HG03103 (cell line): ENCODE results near the gene ULK3.

Experiments used
- ATAC-seq: cut with Tn5 transposase; IDR thresholded peaks from one replicate; pipeline ENCODE4 v1.9.1; 2021; ENCODE audit warnings: low read depth; ENCODE audit not compliant: unreplicated experiment

Gene ULK3

DNA sequence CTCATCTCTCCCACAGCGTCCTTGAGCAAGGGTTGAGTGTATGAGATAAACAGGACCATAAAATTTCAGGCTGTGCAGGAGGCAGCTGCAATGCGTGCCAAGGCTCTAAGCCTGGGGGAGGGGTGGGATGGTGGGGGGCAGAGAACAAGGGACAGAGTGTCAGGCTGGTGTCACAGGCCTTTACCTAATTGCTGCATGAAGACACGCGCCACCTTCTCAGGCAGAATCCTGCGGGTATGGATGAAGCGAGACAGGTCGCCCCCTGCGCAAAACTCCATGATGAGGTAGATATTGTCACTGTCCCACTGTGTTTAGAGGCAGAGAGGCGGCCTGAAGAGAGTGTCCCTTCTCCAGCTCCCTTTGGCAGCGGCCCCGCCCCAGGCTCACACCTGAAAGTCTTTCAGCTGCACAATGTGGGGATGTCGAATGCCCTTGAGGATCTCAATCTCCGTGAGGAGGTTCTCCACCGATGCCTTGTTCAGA, 1.0 kb downstream of the ULK3 start:
- ATAC-seq, result no peak

- no peak for ATAC-seq
These were observed 1.8 kb downstream of the ULK3 start for GRCh38 chr15:74840851-74841775.

DNA sequence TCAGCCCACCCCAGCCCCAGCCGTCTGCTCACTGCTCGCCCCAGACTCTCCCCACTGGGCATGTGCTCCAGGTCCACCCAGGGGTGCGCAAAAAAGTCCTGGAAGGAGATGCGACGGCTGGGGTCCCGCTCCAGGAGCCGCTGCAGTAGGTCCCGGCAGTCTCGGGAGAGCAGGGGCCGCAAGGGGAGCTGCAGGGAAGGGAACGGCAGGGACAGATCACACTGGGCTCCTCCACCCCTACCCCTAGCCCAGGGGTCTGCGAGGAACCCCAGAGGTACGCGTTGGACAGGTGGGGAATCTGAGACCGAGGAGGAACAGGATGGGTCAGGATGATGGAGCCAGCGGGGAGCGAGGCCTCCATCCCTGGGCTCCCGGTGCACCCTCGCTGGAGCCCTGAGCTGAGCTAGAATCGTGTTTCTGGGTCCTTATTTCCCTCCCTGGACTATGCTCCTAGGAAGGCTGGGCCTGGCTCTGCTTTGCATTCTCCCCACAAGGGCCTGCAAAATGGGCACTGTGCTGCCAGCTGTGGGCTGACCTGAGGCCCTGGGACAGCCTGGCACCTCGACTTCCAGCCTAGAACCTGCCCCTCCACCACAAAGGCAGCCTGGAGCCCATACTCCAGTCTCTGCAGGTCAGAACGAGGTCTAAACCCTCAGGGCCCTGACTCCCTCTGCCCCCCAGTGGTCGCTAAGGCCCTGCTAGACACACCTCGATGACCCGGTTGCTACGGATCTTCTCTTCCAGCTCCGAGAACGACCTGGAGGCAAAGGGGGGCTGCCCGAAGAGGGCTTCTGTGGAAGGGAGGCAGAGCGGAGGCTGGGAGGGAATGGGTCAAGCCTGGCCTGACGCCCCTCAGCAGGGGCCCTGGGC, 3.2 kb downstream of the ULK3 start:
- ATAC-seq, result no peak

- no peak for ATAC-seq
These were observed 4.0 kb downstream of the ULK3 start for GRCh38 chr15:74838746-74839525.

GRCh38 chr15:74838137-74838516, 4.8 kb downstream of the ULK3 start:
- ATAC-seq, result no peak

- no peak for ATAC-seq
These were observed 5.3 kb downstream of the ULK3 start for GRCh38 chr15:74837482-74838136.

DNA sequence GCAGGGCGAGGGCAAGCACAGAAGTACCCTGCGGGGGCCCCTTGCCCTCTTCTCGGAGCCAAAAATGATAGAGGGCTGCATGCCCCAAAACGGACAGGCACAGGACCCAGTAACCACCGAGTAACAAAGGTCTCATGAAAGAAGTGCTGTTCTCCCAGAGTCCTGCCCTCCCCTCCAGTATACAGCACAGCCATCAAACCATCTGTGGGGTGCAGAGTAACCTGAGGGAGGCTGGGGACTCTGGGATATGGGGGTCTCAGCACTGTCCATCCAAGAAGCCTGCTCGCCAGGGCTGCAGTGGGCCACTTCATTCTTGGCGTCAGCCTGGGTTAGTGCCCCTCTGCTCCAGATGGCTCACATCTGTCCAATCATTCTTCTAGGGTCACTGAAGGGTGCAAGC, 6.1 kb downstream of the ULK3 start:
- no peak for ATAC-seq

DNA sequence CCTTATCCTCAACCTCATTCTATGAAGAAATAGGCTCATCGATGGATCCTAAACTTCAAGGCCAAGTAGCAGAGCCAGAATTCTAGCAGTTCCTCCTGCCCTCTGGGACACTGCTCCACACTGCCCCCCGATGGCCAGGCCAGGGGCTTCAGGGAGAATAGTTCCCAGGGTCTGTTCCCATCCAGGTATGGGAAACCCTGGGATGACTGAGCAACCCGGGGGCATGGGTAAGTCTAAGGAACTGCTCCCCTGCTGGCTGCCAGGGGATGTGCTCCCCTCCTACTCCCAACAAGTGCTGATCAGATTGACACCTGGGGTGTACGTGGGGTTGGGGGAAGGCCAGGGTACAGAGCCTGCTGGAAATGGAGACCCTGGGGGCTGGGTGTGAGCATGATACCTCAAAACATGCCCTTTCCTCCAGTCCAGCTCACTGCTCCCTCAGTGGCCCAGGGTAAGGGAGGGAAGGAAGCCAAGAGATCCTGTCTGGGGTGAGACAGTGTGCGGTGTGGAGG, 7.6 kb downstream of the ULK3 start:
- no peak for ATAC-seq

DNA sequence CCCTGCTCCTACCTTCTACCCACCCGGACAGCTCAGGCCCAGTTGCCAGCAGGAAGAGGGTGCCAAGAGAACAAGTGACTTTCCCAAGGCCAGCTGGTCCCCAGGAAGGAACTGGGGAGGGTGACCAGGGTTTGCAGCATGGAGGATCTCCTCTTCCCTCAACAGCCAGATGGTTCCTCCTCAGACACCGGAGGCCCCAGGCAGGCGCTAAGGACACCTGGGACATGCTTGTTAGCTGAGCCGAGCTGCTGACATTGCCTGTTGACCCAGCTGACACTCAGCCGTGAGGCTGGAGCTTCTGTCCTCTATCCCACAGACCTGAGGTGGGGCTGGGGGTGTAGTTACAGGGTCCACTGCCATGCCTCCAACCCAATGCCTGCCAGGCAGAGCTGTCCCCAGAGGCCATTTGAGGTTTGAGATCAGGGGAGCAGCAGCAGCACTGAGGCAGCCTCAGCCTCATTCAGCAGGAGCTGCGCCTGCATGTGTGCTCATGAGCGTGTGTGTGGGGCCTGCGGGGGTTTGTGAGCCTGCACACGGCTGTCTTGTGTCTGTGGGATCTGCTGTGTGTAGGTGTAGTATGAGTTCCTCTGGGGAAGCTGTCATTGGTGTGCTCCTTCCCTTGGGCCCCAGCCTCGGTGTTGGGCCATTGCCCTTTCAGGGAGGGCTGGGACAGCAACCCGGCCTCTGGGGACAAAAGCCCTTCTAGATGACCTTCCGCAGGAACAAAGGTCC, 9.4 kb downstream of the ULK3 start:
- no peak for ATAC-seq

- no peak for ATAC-seq
These were observed 10.1 kb downstream of the ULK3 start for GRCh38 chr15:74832826-74833225.

DNA sequence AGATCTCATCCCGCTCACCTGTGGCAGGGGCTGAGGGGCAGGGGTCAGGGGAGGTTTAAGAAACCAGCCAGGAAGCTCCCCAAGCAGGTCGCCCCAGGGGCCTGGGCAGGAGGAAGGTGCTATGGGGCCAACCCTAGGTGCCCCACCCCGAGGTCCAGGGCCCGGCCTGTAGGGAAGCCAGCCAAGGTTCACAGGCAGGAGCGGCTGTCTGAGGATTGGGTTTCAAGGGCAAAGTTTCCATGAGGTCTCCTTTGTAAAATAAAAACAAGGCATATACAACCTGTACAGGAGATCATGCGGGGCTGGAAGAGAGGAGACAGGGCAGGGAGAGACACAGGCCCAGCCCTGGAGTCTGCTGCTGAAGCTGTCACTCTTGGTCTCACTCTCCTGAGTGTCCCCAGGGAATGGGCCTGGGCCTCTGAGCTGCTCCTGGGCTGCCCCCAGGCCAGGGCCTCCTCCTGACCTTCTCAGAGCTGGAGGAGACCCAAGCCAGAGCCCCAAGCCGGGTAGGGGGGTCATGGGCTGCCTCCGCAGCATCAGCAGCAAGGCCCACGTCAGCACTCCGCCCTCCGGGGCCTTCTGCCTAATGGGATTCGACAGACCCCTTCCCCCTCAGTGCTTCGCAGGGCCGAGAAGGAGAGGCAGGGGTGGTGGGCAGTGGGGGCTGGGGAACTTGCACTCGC, 11.0 kb downstream of the ULK3 start:
- no peak for ATAC-seq

- ATAC-seq, result no peak
These were observed 12.1 kb downstream of the ULK3 start for GRCh38 chr15:74830868-74831267.

DNA sequence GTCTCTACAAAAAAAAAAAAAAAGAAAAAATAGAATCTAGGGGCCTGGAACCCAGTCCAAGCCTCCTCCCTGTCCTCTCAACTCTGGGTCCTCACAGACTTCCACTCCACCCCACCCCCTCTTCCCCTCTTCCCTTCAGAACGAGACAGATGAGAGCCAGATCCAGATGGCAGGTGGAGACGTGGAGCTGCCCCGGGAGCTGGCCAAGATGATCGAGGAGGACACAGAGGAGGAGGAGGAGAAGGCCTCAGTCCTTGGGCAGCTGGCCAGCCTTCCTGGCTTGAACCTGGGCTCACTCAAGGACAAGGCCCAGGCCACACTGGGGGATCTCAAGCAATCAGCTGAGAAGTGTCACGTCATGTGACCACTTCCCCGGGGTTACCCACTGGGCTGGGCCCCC, 13.0 kb downstream of the ULK3 start:
- ATAC-seq, result no peak

GRCh38 chr15:74829486-74829885, 13.5 kb downstream of the ULK3 start:
- no peak for ATAC-seq

- no peak for ATAC-seq
These were observed 14.1 kb downstream of the ULK3 start for GRCh38 chr15:74828835-74829234.

- no peak for ATAC-seq
These were observed 15.3 kb downstream of the ULK3 start for GRCh38 chr15:74827614-74828013.

DNA sequence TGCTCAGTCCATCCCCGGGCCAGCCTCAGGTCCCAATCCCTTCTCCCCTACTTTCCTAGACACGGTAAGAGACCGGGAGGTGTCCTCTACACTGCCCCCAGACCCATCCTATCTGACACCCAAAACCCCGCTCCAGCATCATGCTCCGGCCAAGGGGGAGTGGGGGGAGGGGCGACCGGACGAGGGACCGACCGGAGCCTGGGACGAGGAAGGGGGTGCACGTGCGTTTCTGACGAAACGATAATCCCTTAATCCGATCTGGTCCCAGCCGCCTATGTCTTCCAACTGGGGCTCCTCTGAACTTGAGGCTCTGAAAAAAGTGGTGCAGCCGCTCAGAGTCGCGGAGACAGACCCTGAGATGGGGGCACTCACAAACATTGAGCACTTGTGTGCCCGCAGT, 16.0 kb downstream of the ULK3 start:
- no peak for ATAC-seq

DNA sequence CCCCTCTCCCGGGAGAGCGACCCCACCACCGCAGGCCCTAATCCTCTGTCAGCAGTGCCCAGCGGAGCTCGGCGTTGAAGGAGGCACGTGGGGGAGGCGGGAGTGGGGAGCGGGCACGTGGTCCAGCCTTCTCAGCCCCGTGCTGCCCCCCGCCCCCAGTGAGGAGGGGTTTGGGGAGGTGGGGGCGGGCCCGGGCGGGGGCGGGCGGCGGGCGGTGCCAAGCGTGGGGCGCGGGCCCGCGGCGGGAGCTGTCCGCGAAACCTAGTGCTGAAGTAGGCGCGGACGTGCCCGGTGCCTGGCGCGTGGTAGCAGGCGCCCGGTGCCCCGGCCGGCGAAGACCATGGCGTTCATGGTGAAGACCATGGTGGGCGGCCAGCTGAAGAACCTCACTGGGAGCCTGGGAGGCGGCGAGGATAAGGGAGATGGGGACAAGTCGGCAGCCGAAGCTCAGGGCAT, 16.6 kb downstream of the ULK3 start, which contains the start of gene CPLX3:
TSS of gene CPLX3 (plus strand) at position 264 of the 456 bp plus-strand sequence. CDS start at position 341, 77 bp downstream.
- no peak for ATAC-seq
